HG03097 (cell line): ENCODE results near the gene ITSN1.
"Not testable (repeated sequence)": the region's sequence is repeated elsewhere in the genome, so short reads cannot be mapped to it uniquely, and the experiment has no call there.

Experiments
- ATAC-seq: cut with Tn5 transposase; IDR thresholded peaks from one replicate; pipeline ENCODE4 v1.9.1; 2021; ENCODE audit not compliant: unreplicated experiment, low FRiP score

ITSN1 gene

GRCh38 chr21:33642027-33642895, at the start of gene ITSN1:
Gene ITSN1, plus strand, starts transcription at chr21:33642501. Its CDS starts 76,328 bp downstream, at chr21:33718829.
- peak; percentile 81 for ATAC-seq

GRCh38 chr21:33598051-33598450, 44.2 kb upstream of the ITSN1 start:
- ATAC-seq: no peak

- ATAC-seq: no peak
Measured at GRCh38 chr21:33608559-33608958, 33.7 kb upstream of the ITSN1 start.

GRCh38 chr21:33611006-33611744, 31.1 kb upstream of the ITSN1 start:
- no peak for ATAC-seq

GRCh38 chr21:33617565-33617964, 24.7 kb upstream of the ITSN1 start:
- not testable (repeated sequence) for ATAC-seq

GRCh38 chr21:33618407-33618806, 23.9 kb upstream of the ITSN1 start:
- no peak for ATAC-seq

- no peak for ATAC-seq
Measured at GRCh38 chr21:33619726-33620125, 22.6 kb upstream of the ITSN1 start.

- no peak for ATAC-seq
Measured at GRCh38 chr21:33622253-33622652, 20.0 kb upstream of the ITSN1 start.

GRCh38 chr21:33626151-33626550, 16.1 kb upstream of the ITSN1 start:
- ATAC-seq: not testable (repeated sequence)

- no peak for ATAC-seq
Measured at GRCh38 chr21:33634254-33634653, 8.0 kb upstream of the ITSN1 start.

- no peak for ATAC-seq
Measured at GRCh38 chr21:33640697-33641351, 1.5 kb upstream of the ITSN1 start.

- peak; percentile 87 for ATAC-seq
Measured at GRCh38 chr21:33641352-33642026, 812 bp upstream of the ITSN1 start, which contains the start of gene CRYZL1. Gene CRYZL1, minus strand, starts transcription at chr21:33641741. Its CDS starts 10,190 bp downstream, at chr21:33631551.

GRCh38 chr21:33642896-33643657, 776 bp downstream of the ITSN1 start:
- ATAC-seq: peak; percentile 2

GRCh38 chr21:33643658-33644311, 1.5 kb downstream of the ITSN1 start:
- ATAC-seq: no peak

GRCh38 chr21:33644383-33645074, 2.2 kb downstream of the ITSN1 start:
- no peak for ATAC-seq

GRCh38 chr21:33645730-33646129, 3.4 kb downstream of the ITSN1 start:
- no peak for ATAC-seq

- ATAC-seq: no peak
Measured at GRCh38 chr21:33647587-33647986, 5.3 kb downstream of the ITSN1 start.

GRCh38 chr21:33648555-33648954, 6.3 kb downstream of the ITSN1 start:
- ATAC-seq: no peak

- no peak for ATAC-seq
Measured at GRCh38 chr21:33650230-33650629, 7.9 kb downstream of the ITSN1 start.
